ENCODE results near the gene PKMYT1.
"Not testable (repeated sequence)": the region's sequence is repeated elsewhere in the genome, so short reads cannot be mapped to it uniquely, and the experiment has no call there.

PKMYT1 gene

GRCh38 chr16:2955779-2956578 is 24.3 kb downstream of the PKMYT1 start:
- Histone ChIP-seq H3K4me1 (ENCODE audit: insufficient read depth, low read length) (peaks cover 18% of the 10 kb centered on the region; the same call in 1 of the 2 replicates), H3K36me3 (ENCODE audit: insufficient read depth, low read length) (no peaks in the 10 kb centered on the region), H3K9ac (ENCODE audit: low read depth, low read length) (no peak overlapping the region; the same call in none of the 2 replicates), H3K9me3 (ENCODE audit: control insufficient read depth, insufficient read depth, low read length) (no peaks in the 10 kb centered on the region)

- H3K36me3 ChIP-seq (ENCODE audit: insufficient read depth, low read length) = no peaks in the 10 kb centered on the region
- peaks cover 18% of the 10 kb centered on the region; the same call in 1 of the 2 replicates for H3K4me1 ChIP-seq (ENCODE audit: insufficient read depth, low read length)
- no peaks in the 10 kb centered on the region for H3K9me3 ChIP-seq (ENCODE audit: control insufficient read depth, insufficient read depth, low read length)
- H3K9ac ChIP-seq (ENCODE audit: low read depth, low read length) = peak overlapping the region; percentile 30; the same call in 1 of the 2 replicates
These were observed 24.8 kb downstream of the PKMYT1 start for GRCh38 chr16:2955438-2955778.

GRCh38 chr16:2954656-2955381 is 25.4 kb downstream of the PKMYT1 start:
- Histone ChIP-seq H3K9me3 (ENCODE audit: control insufficient read depth, insufficient read depth, low read length) (no peaks in the 10 kb centered on the region), H3K4me1 (ENCODE audit: insufficient read depth, low read length) (peaks cover 18% of the 10 kb centered on the region; the same call in 1 of the 2 replicates), H3K9ac (ENCODE audit: low read depth, low read length) (no peak overlapping the region), H3K36me3 (ENCODE audit: insufficient read depth, low read length) (no peaks in the 10 kb centered on the region)

GRCh38 chr16:2953706-2954627 is 26.3 kb downstream of the PKMYT1 start:
- Histone ChIP-seq H3K4me1 (ENCODE audit: insufficient read depth, low read length) (peaks cover 18% of the 10 kb centered on the region; the same call in 1 of the 2 replicates), H3K9me3 (ENCODE audit: control insufficient read depth, insufficient read depth, low read length) (no peaks in the 10 kb centered on the region), H3K36me3 (ENCODE audit: insufficient read depth, low read length) (no peaks in the 10 kb centered on the region), H3K9ac (ENCODE audit: low read depth, low read length) (no peak overlapping the region)

- Histone ChIP-seq H3K36me3 (ENCODE audit: insufficient read depth, low read length) (no peaks in the 10 kb centered on the region), H3K4me1 (ENCODE audit: insufficient read depth, low read length) (peaks cover 18% of the 10 kb centered on the region; the same call in 1 of the 2 replicates), H3K9ac (ENCODE audit: low read depth, low read length) (no peak overlapping the region), H3K9me3 (ENCODE audit: control insufficient read depth, insufficient read depth, low read length) (no peaks in the 10 kb centered on the region)
These were observed 27.6 kb downstream of the PKMYT1 start for GRCh38 chr16:2952679-2953078.

GRCh38 chr16:2950773-2951172 is 29.5 kb downstream of the PKMYT1 start:
- Histone ChIP-seq H3K9me3 (ENCODE audit: control insufficient read depth, insufficient read depth, low read length) (no peaks in the 10 kb centered on the region), H3K36me3 (ENCODE audit: insufficient read depth, low read length) (peaks cover 8% of the 10 kb centered on the region; the same call in 1 of the 2 replicates)

GRCh38 chr16:2950353-2950724 is 29.9 kb downstream of the PKMYT1 start:
- H3K4me1 ChIP-seq (ENCODE audit: insufficient read depth, low read length) = peaks cover 4% of the 10 kb centered on the region; the same call in 1 of the 2 replicates
- H3K9ac ChIP-seq (ENCODE audit: low read depth, low read length) = no peak overlapping the region
- H3K36me3 ChIP-seq (ENCODE audit: insufficient read depth, low read length) = peaks cover 8% of the 10 kb centered on the region; the same call in 1 of the 2 replicates
- H3K9me3 ChIP-seq (ENCODE audit: control insufficient read depth, insufficient read depth, low read length) = no peaks in the 10 kb centered on the region

More at GRCh38 chr16:2950773-2951172, 29.5 kb downstream of the PKMYT1 start:
- Histone ChIP-seq H3K9ac (ENCODE audit: low read depth, low read length) (no peak overlapping the region), H3K4me1 (ENCODE audit: insufficient read depth, low read length) (peaks cover 6% of the 10 kb centered on the region; the same call in 1 of the 2 replicates)

GRCh38 chr16:2949705-2950352 is 30.4 kb downstream of the PKMYT1 start:
- no peak overlapping the region for H3K9ac ChIP-seq (ENCODE audit: low read depth, low read length)
- H3K4me1 ChIP-seq (ENCODE audit: insufficient read depth, low read length) = no peaks in the 10 kb centered on the region; the same call in 1 of the 2 replicates
- H3K36me3 ChIP-seq (ENCODE audit: insufficient read depth, low read length) = peaks cover 8% of the 10 kb centered on the region; the same call in 1 of the 2 replicates
- H3K9me3 ChIP-seq (ENCODE audit: control insufficient read depth, insufficient read depth, low read length) = no peaks in the 10 kb centered on the region

GRCh38 chr16:2948807-2949704 is 31.2 kb downstream of the PKMYT1 start:
- H3K9me3 ChIP-seq (ENCODE audit: control insufficient read depth, insufficient read depth, low read length) = no peaks in the 10 kb centered on the region
- H3K4me1 ChIP-seq (ENCODE audit: insufficient read depth, low read length) = no peaks in the 10 kb centered on the region; the same call in 1 of the 2 replicates
- peaks cover 8% of the 10 kb centered on the region; the same call in 1 of the 2 replicates for H3K36me3 ChIP-seq (ENCODE audit: insufficient read depth, low read length)
- H3K9ac ChIP-seq (ENCODE audit: low read depth, low read length) = no peak overlapping the region

GRCh38 chr16:2946649-2947048 is 33.6 kb downstream of the PKMYT1 start:
- no peaks in the 10 kb centered on the region for H3K9me3 ChIP-seq (ENCODE audit: control insufficient read depth, insufficient read depth, low read length)
- H3K36me3 ChIP-seq (ENCODE audit: insufficient read depth, low read length) = peaks cover 8% of the 10 kb centered on the region; the same call in 1 of the 2 replicates
- H3K9ac ChIP-seq (ENCODE audit: low read depth, low read length) = no peak overlapping the region

GRCh38 chr16:2943716-2944115 is 36.5 kb downstream of the PKMYT1 start:
- not testable (repeated sequence) for H3K9ac ChIP-seq (ENCODE audit: low read depth, low read length); H3K9me3 ChIP-seq (ENCODE audit: control insufficient read depth, insufficient read depth, low read length); H3K4me1 ChIP-seq (ENCODE audit: insufficient read depth, low read length)
- H3K36me3 ChIP-seq (ENCODE audit: insufficient read depth, low read length) = peaks cover 16% of the 10 kb centered on the region

More at GRCh38 chr16:2946649-2947048, 33.6 kb downstream of the PKMYT1 start:
- H3K4me1 ChIP-seq (ENCODE audit: insufficient read depth, low read length) = no peaks in the 10 kb centered on the region

- Histone ChIP-seq H3K9ac (ENCODE audit: low read depth, low read length) (no peak overlapping the region), H3K9me3 (ENCODE audit: control insufficient read depth, insufficient read depth, low read length) (no peaks in the 10 kb centered on the region), H3K36me3 (ENCODE audit: insufficient read depth, low read length) (peaks cover 14% of the 10 kb centered on the region), H3K4me1 (ENCODE audit: insufficient read depth, low read length) (no peaks in the 10 kb centered on the region)
These were observed 38.2 kb downstream of the PKMYT1 start for GRCh38 chr16:2942045-2942444.

- Histone ChIP-seq H3K9me3 (ENCODE audit: control insufficient read depth, insufficient read depth, low read length) (no peaks in the 10 kb centered on the region), H3K36me3 (ENCODE audit: insufficient read depth, low read length) (peaks cover 8% of the 10 kb centered on the region), H3K9ac (ENCODE audit: low read depth, low read length) (no peak overlapping the region), H3K4me1 (ENCODE audit: insufficient read depth, low read length) (no peaks in the 10 kb centered on the region)
These were observed 40.3 kb downstream of the PKMYT1 start for GRCh38 chr16:2939968-2940367.

Measured in ES-I3 (cell line).